ENCODE measurements around the gene TEKT5.
"Not testable (repeated sequence)": the region's sequence is repeated elsewhere in the genome, so short reads cannot be mapped to it uniquely, and the experiment has no call there.

The TEKT5 gene

GRCh38 chr16:10635365-10636021 lies 59.2 kb downstream of the TEKT5 start:
- DNase-seq (ENCODE audit: low read depth in 4 of 4, low spot score in 1 of 4), result no peak

- DNase-seq (ENCODE audit: low read depth in 4 of 4, low spot score in 1 of 4), result not testable (repeated sequence)
These were observed 61.3 kb downstream of the TEKT5 start for GRCh38 chr16:10633429-10633828.

- no peak for DNase-seq (ENCODE audit: low read depth in 4 of 4, low spot score in 1 of 4)
These were observed 62.8 kb downstream of the TEKT5 start for GRCh38 chr16:10631886-10632285.

GRCh38 chr16:10629592-10629963 lies 65.2 kb downstream of the TEKT5 start:
- DNase-seq (ENCODE audit: low read depth in 4 of 4, low spot score in 1 of 4), result no peak

- no peak for DNase-seq (ENCODE audit: low read depth in 4 of 4, low spot score in 1 of 4)
These were observed 69.0 kb downstream of the TEKT5 start for GRCh38 chr16:10625595-10626357.

- DNase-seq (ENCODE audit: low read depth in 4 of 4, low spot score in 1 of 4), result no peak
These were observed 70.2 kb downstream of the TEKT5 start for GRCh38 chr16:10624527-10624926.

- no peak for DNase-seq (ENCODE audit: low read depth in 4 of 4, low spot score in 1 of 4)
These were observed 71.7 kb downstream of the TEKT5 start for GRCh38 chr16:10623059-10623458.

- DNase-seq (ENCODE audit: low read depth in 4 of 4, low spot score in 1 of 4), result no peak
These were observed 72.5 kb downstream of the TEKT5 start for GRCh38 chr16:10622036-10622921.

GRCh38 chr16:10621216-10621949 lies 73.3 kb downstream of the TEKT5 start:
- DNase-seq (ENCODE audit: low read depth in 4 of 4, low spot score in 1 of 4), result not testable (repeated sequence)

- DNase-seq (ENCODE audit: low read depth in 4 of 4, low spot score in 1 of 4), result no peak
These were observed 74.6 kb downstream of the TEKT5 start for GRCh38 chr16:10620120-10620519.

- peak in 1 of 4 experiments; percentile 7 for DNase-seq (ENCODE audit: low read depth in 4 of 4, low spot score in 1 of 4)
These were observed 75.4 kb downstream of the TEKT5 start for GRCh38 chr16:10619271-10619849.

GRCh38 chr16:10618710-10619209 lies 76.0 kb downstream of the TEKT5 start:
- DNase-seq (ENCODE audit: low read depth in 4 of 4, low spot score in 1 of 4), result no peak

GRCh38 chr16:10617662-10618420 lies 76.9 kb downstream of the TEKT5 start:
- no peak for DNase-seq (ENCODE audit: low read depth in 4 of 4, low spot score in 1 of 4)

- DNase-seq (ENCODE audit: low read depth in 4 of 4, low spot score in 1 of 4), result no peak
These were observed 77.7 kb downstream of the TEKT5 start for GRCh38 chr16:10616756-10617640.

- no peak for DNase-seq (ENCODE audit: low read depth in 4 of 4, low spot score in 1 of 4)
These were observed 78.3 kb downstream of the TEKT5 start for GRCh38 chr16:10616419-10616755.

- DNase-seq (ENCODE audit: low read depth in 4 of 4, low spot score in 1 of 4), result no peak
These were observed 80.0 kb downstream of the TEKT5 start for GRCh38 chr16:10614685-10615084.

- no peak for DNase-seq (ENCODE audit: low read depth in 4 of 4, low spot score in 1 of 4)
These were observed 80.8 kb downstream of the TEKT5 start for GRCh38 chr16:10613785-10614485.

GRCh38 chr16:10612649-10613179 lies 82.0 kb downstream of the TEKT5 start:
- DNase-seq (ENCODE audit: low read depth in 4 of 4, low spot score in 1 of 4), result no peak
